Mammary epithelial cell (primary cell): ENCODE measurements around the gene GC.
A peak's percentile ranks its signal among the peaks of the same experiment; 100 is the strongest.

ENCODE experiments used
- EZH2 ChIP-seq: IDR thresholded peaks from 2 replicates; pipeline ENCODE4 v1.6.1; 2012; ENCODE audit warnings: low read length, inconsistent platforms, borderline replicate concordance
- TF ChIP-seq, protein P1 (sequence below), 2 donors: IDR thresholded peaks in 1 of 2; conservative IDR thresholded peaks in 1 of 2; 2 replicates each; pipeline ENCODE4 v1.5.1; 2011 to 2012; ENCODE audit warnings: inconsistent platforms in 2 of 2, low read length in 2 of 2, mild to moderate bottlenecking in 2 of 2, control low read depth in 1 of 2, low read depth in 1 of 2; ENCODE audit not compliant: insufficient read depth in 1 of 2; ENCODE audit errors: extremely low read depth in 1 of 2

DNA sequence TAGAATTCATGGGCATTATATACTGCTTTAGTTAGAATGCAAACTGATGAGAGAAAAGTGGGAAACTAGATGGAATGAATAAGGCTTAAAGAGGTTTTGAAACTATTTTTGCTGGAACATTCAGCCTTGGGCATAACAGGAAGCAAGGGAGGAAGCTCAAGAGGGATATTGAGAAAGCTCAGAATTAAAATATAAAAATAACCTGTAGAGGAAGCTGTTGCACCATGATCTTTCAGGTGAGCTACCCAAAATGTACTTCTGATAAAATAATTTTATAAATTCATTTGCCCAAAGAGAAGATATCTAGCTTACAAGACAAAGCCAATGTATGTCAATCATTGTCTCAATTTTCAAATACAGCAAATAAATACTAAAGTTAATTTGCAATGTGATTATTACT is 11.3 kb downstream of the GC start:
- TF ChIP-seq, protein P1, sequence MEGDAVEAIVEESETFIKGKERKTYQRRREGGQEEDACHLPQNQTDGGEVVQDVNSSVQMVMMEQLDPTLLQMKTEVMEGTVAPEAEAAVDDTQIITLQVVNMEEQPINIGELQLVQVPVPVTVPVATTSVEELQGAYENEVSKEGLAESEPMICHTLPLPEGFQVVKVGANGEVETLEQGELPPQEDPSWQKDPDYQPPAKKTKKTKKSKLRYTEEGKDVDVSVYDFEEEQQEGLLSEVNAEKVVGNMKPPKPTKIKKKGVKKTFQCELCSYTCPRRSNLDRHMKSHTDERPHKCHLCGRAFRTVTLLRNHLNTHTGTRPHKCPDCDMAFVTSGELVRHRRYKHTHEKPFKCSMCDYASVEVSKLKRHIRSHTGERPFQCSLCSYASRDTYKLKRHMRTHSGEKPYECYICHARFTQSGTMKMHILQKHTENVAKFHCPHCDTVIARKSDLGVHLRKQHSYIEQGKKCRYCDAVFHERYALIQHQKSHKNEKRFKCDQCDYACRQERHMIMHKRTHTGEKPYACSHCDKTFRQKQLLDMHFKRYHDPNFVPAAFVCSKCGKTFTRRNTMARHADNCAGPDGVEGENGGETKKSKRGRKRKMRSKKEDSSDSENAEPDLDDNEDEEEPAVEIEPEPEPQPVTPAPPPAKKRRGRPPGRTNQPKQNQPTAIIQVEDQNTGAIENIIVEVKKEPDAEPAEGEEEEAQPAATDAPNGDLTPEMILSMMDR (conservative IDR thresholded peaks at IDR 0.05 in 1 of 2, IDR thresholded peaks at IDR 0.05 in 1 of 2; ENCODE audit: extremely low read depth in 1 of 2, insufficient read depth in 1 of 2, low read depth in 1 of 2, low read length in 2 of 2) = peak; percentile 20 to 34
- TF ChIP-seq EZH2 = no peak
